NCI-H2227 (cell line): ENCODE data around the gene KRTAP4-1.
"Not testable (repeated sequence)": the region's sequence is repeated elsewhere in the genome, so short reads cannot be mapped to it uniquely, and the experiment has no call there.

Experiments used
- DNase-seq: peaks from one replicate; lab custom pipeline; 2025; ENCODE audit not compliant: unreplicated experiment; lab: John Stamatoyannopoulos, UW

KRTAP4-1 gene

GRCh38 chr17:41184480-41184961, at the start of gene KRTAP4-1:
TSS of gene KRTAP4-1 (minus strand) at chr17:41184911. CDS start at chr17:41184854, 57 bp downstream.
- DNase-seq: no peak

DNA sequence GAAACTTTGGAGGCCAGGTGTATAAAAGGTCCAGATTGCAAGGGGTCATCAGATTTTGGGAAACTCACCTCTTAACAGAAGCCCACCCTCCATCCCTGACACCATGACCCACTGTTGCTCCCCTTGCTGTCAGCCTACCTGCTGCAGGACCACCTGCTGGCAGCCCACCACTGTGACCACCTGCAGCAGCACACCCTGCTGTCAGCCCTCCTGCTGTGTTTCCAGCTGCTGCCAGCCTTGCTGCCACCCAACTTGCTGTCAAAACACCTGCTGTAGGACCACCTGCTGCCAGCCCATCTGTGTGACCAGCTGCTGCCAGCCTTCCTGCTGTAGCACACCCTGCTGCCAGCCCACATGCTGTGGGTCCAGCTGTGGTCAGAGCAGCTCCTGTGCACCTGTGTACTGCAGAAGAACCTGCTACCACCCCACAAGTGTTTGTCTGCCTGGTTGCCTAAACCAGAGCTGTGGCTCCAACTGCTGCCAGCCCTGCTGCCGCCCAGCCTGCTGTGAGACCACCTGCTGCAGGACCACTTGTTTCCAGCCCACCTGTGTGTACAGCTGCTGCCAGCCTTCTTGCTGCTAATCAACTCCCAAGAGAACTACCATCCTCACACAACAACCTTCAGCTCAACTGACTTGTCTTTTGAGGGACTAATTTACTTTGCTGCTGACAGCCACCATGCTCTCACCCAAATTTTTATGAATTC, 47.8 kb upstream of the KRTAP4-1 start, which contains the start of gene KRTAP9-3:
TSS of gene KRTAP9-3 (plus strand) at position 51 of the 707 bp plus-strand sequence. CDS start at position 104, 53 bp downstream.
- not testable (repeated sequence) for DNase-seq

GRCh38 chr17:41231731-41232130, 47.0 kb upstream of the KRTAP4-1 start:
- DNase-seq: no peak

DNA sequence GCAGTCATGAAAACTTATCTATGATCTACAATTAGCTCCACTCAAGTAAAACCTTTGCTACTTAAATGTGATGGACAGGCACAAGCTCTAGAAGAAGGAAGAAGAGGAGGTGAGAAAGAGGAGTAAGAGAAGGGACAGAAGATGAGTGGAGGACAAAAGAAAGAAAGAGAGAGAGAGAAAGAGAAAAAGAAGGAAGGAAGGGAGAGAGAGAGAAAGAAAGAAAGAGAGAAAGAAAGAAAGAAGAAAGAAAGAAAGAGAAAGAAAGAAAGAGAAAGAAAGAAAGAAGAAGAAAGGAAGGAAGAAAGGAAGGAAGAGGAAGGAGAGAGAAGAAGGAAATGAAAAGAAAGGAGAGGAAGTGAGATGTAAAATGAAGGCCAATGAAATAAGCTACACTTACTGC, 45.4 kb upstream of the KRTAP4-1 start:
- DNase-seq: no peak

- DNase-seq: not testable (repeated sequence)
Measured at GRCh38 chr17:41226598-41227095, 41.9 kb upstream of the KRTAP4-1 start, which contains the start of gene KRTAP9-2. TSS of gene KRTAP9-2 (plus strand) at chr17:41226648. CDS start at chr17:41226655, 7 bp downstream.

DNA sequence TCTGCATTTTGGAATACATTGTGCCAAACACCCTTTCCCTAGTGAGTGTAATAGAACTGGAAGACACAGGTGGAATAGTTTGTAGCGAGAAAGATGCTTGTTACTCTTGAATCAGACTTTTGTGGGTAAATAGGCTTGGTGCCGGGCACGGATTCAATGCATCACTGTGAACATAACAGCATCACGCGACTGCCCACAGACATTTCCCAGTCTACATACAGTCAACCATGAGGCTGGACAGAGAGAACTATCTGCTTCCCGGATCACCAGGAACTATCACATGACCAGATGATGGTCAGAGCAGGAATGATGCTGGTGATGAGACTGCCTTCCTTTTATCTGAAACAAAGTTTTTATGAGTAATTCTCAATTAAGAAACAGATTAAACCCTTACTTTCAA, 41.3 kb upstream of the KRTAP4-1 start:
- no peak for DNase-seq

DNA sequence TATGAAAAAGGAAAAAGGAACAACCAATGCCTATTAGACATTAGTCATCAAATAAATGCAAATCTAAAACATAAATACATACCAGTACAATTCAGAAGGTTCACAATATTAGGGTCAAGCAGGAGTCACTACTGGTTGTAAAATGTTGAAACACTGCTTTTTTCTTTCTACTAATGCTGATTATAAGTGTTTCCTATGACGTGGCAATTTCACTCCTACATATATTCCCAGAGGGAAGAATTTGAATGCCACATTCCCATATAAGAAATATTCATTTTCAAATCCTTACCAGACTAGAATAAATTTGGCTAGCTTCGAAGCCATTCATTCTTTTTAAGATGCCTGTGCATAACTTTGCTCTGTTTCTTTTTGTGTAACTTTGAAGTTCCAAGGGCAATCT, 39.1 kb upstream of the KRTAP4-1 start:
- no peak for DNase-seq

- no peak for DNase-seq
Measured at GRCh38 chr17:41215681-41216080, 31.0 kb upstream of the KRTAP4-1 start.

DNA sequence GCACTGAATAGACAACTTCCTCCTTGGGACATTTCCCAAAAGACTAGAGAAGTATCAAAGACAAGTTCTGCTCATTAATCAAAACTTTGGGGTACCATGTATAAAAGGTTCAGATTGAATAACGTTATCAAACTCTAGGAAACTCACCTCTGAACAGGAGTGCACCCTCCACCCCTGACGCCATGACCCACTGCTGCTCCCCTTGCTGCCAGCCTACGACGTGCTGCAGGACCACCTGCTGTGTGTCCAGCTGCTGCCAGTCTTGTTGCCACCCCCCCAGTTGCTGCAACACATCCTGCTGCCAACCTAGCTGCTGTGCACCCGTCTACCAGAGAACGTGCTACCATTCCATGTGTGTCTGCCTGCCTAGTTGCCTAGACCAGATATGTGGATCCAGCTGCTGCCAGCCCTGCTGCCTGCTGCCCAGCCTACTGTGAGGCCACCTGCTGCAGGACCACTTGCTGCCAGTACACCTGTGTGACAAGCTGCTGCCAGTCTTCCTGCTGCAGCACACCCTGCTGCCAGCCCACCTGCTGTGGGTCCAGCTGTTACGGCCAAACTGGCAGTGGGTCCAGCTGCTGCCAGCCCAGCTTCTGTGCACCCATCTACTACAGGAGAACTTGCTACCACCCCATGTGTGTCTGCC, 27.9 kb upstream of the KRTAP4-1 start:
- DNase-seq: no peak

- DNase-seq: no peak
Measured at GRCh38 chr17:41211845-41212466, 27.2 kb upstream of the KRTAP4-1 start.

- DNase-seq: no peak
Measured at GRCh38 chr17:41199421-41200078, 14.8 kb upstream of the KRTAP4-1 start.

DNA sequence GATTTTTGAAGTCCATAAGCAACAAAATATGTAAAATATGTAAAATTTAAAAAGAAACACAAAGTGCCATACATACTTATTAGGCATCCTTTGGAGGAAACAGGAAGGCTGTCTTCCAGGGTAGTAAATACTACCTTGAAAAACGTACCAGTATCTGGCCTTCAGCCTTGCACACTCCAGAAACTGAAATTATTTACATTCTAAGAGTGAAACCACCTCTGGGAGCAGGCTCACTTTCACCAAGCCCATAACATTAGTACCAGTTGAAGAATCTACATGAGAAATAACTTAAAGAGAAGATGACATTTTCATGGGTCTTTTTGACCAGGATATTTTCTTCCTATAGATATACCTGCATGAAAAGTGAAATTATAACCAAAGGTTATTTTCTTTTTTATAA, 11.4 kb upstream of the KRTAP4-1 start:
- DNase-seq: no peak

- DNase-seq: no peak
Measured at GRCh38 chr17:41190328-41190727, 5.6 kb upstream of the KRTAP4-1 start.

- not testable (repeated sequence) for DNase-seq
Measured at GRCh38 chr17:41189837-41190318, 5.2 kb upstream of the KRTAP4-1 start, which contains the start of gene KRTAP9-1. TSS of gene KRTAP9-1 (plus strand) at chr17:41189887. CDS start at chr17:41189887, 0 bp downstream.

GRCh38 chr17:41186872-41187271, 2.2 kb upstream of the KRTAP4-1 start:
- no peak for DNase-seq

DNA sequence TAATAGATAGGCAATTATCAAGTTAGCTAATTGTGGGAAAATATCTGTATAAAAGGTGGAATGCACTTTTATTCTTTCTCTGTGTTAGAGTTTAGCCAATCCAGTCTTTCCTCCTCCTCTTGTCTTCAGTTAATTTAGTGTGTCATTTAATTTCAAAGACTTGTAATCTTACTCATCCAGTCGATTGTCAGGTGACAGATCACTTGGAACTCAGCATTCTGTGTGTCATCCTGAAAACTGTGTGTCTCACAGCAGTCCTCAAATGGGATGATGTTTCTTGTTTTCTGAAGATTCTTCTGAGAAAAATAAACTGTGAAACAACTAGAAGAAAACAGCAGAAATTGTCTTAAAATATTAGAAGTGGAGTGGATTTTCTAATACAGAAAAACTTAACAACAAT, 290 bp upstream of the KRTAP4-1 start:
- DNase-seq: no peak

DNA sequence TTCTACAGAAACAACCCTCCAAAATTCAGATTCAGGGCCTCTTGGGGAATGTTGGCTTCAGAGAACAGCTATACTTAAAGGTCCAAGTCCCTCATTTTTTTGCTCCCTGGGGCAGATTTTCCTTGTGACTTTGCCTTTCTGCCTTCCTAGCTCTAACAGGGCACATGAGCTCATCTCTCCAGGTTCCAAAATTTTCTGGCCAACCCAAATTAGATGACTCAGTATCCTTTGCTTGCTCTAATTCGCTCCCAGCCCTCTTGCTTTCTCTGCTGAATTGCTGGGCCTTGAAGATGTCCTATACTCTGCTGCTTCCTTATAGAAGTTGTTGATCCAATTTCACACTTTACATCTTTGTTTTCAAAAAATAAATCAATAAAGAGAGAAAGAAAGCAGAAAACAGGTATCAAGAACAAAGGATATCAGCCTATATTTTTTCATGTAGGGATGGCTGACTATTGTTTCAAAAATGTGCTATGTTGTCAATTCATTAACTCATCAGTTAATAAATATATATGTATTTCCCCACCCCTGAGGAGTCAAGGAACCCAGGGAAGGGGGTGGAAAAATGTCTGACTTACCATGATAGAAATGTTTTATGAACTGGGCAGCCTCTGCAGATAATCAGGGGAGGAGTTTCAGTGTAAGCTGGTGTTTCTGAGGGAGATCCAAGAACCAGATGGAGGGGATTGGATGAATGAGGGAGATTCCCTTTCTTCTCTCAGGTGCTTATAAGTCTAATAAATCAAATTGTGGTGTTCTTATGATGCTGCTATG, 5.7 kb downstream of the KRTAP4-1 start:
- DNase-seq: no peak

DNA sequence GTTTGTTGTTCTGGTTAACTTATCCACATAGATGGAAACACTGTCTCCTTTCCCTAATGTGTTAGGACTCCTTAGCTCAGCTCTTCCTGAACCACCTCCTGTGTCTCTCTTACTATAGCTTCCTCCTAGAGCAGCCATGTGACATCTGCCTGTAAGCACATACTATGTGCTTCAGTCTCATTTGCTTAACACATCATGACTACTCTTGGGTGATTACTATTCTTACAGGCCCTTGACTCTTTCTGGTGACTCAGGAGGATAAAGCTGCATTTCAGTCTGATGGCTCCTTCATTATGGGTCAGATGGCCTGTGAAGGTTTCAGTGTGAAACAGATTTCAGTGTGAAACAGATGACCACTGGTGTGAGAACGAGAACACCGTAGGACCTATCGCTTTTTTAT, 6.4 kb downstream of the KRTAP4-1 start:
- DNase-seq: no peak

- DNase-seq: no peak
Measured at GRCh38 chr17:41177727-41178271, 6.9 kb downstream of the KRTAP4-1 start, which contains the start of gene KRTAP4-2. TSS of gene KRTAP4-2 (minus strand) at chr17:41178221. CDS start at chr17:41178164, 57 bp downstream.
